Uterus (tissue), 4 donors: ENCODE data around the gene RANBP1. TPM values are rescaled to one million over a fixed set of nuclear protein-coding genes. Genes with fewer than 3 reads are reported as not detected.

Experiments
- DNase-seq, 2 donors: peaks; one replicate each; pipeline ENCODE4 v3.0.0-alpha.2; 2019 to 2020
- H3K27ac ChIP-seq, 2 donors: fragments of 200-600 bp; sonication (generic); 1 replicate in 1 of 2; 2 replicates in 1 of 2; pipeline ENCODE4 v1.5.1; 2016 to 2018
- H3K27me3 ChIP-seq, 2 donors: fragments of 200-600 bp; sonication (generic); one replicate each; pipeline ENCODE4 v1.5.1; 2018 to 2019; ENCODE audit warnings: control low read depth in 1 of 2
- H3K36me3 ChIP-seq, 2 donors: fragments of 200-600 bp; sonication (generic); one replicate each; pipeline ENCODE4 v1.5.1; 2019; ENCODE audit warnings: control low read depth in 1 of 2
- H3K4me1 ChIP-seq, 2 donors: fragments of 200-600 bp; sonication (generic); one replicate each; pipeline ENCODE4 v1.5.1; 2018 to 2019; ENCODE audit warnings: control low read depth in 1 of 2
- H3K4me3 ChIP-seq, 2 donors: fragments of 200-600 bp; sonication (generic); 1 replicate in 1 of 2; 2 replicates in 1 of 2; pipeline ENCODE4 v1.5.1; 2018 to 2019; ENCODE audit warnings: mild to moderate bottlenecking in 1 of 2
- H3K9me3 ChIP-seq, 2 donors: fragments of 200-600 bp; sonication (generic); one replicate each; pipeline ENCODE4 v1.5.1; 2019; ENCODE audit warnings: control low read depth in 1 of 2
- CTCF ChIP-seq, 4 experiments: fragments of 200-600 bp in 2 of 4; fragments of 450-650 bp in 2 of 4; sonication (generic) in 2 of 4; IDR thresholded peaks; one replicate each; pipeline ENCODE4 v1.5.1; 2016 to 2019; ENCODE audit warnings: antibody characterized with exemption in 4 of 4, mild to moderate bottlenecking in 2 of 4, moderate library complexity in 1 of 4
- POLR2A ChIP-seq, 2 donors: fragments of 450-650 bp; IDR thresholded peaks; one replicate each; pipeline ENCODE4 v1.6.1; 2016; ENCODE audit warnings: antibody characterized with exemption in 2 of 2, mild to moderate bottlenecking in 1 of 2, moderate library complexity in 1 of 2
- intact Hi-C: fragments of 100-400 bp; cut with DNase I; formaldehyde crosslinking; loops from one replicate; pipeline ENCODE4 v1.15.1; 2023; ENCODE audit warnings: low total_unique reads
- total RNA-seq, 4 donors: library from RNA; depleted of rRNA in 3 of 4; stranded (reverse); fragments of >200 nt in 3 of 4; gene quantifications; one replicate each; pipeline versions ENCODE4 v1.1.0 to v1.2.4, GENCODE V29; 2014 to 2023
- donor health status: DM: yes; HTN: yes; CAD: no.

RANBP1 gene
- total RNA-seq, 4 donors from 2014 or later = 57.6 to 233 (median 135) TPM

DNA sequence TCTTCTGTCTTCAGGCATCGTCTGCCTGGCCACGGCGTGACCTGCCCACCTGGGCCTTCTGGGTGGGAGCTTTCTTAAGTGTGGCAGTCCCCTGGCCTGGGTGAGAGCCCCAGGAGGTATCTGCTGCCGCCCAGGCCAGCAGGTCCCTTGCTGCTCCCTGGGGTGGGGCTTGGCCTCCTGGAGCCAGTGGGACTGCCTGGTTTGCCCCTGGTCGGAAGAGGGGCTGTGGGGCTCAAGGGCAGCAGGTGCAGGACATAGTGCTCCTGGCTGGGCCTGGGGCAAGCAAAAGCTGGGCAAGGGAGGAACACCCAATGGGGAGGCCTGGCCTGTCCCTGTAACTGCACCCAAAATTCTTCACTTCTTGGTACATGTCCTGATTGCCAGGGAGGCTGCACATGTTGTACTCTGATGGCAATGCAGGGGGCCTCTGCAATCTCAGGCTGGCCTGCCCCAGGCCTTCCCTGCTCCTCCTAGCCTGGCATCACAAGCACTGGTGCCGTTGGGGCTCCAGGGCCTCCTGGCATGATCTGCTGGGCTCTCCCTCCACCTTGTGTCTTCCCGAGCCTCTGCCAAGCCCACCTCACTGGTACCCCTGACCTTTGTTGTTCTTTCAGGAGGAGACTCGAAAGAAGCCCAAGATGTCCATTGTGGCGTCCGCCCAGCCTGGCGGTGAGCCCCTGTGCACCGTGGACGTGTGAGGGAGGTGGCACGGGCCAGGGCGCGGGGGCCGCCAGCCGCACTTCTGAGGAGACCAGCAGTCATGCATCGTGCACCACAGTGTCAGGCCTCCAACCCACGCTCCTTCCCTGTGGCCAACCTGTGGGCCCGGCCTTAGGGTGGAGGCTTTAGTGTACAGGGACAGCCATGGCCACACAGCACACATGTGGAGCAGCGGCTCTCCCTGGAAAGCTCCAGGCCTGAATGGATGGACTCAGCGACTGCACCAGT, 6.2 kb upstream of the RANBP1 start:
- intact Hi-C loops = loop anchor here (10.0 kb wide), 1 partner anchor 135 kb away; no protein-coding TSS in a partner anchor
- H3K4me1 ChIP-seq = no peaks in the 10 kb centered on the region
- no peaks in the 10 kb centered on the region for H3K36me3 ChIP-seq
- no peak for TF ChIP-seq POLR2A (IDR thresholded peaks at IDR 0.05)
- TF ChIP-seq CTCF (IDR thresholded peaks at IDR 0.05) = no peak
- H3K27ac ChIP-seq = no peak overlapping the region
- no peak for DNase-seq
- no peaks in the 10 kb centered on the region for H3K9me3 ChIP-seq
- H3K27me3 ChIP-seq = no peaks in the 10 kb centered on the region
- no peak overlapping the region for H3K4me3 ChIP-seq

- TF ChIP-seq CTCF (IDR thresholded peaks at IDR 0.05) = no peak
- no peak for TF ChIP-seq POLR2A (IDR thresholded peaks at IDR 0.05)
- no peak for DNase-seq
- Histone ChIP-seq H3K9me3 (no peaks in the 10 kb centered on the region), H3K27me3 (no peaks in the 10 kb centered on the region), H3K36me3 (no peaks in the 10 kb centered on the region), H3K4me1 (no peaks in the 10 kb centered on the region), H3K27ac (no peak overlapping the region), H3K4me3 (no peak overlapping the region)
- intact Hi-C loops = loop anchor here (10.0 kb wide), 1 partner anchor 136 kb away; no protein-coding TSS in a partner anchor
Measured at GRCh38 chr22:20110359-20110985, 5.4 kb upstream of the RANBP1 start.

GRCh38 chr22:20111045-20111688, 4.7 kb upstream of the RANBP1 start:
- H3K27me3 ChIP-seq = no peaks in the 10 kb centered on the region
- intact Hi-C loops = loop anchor here (10.0 kb wide), 1 partner anchor 136 kb away; no protein-coding TSS in a partner anchor
- no peak for DNase-seq
- H3K4me1 ChIP-seq = peaks cover 1 to 4% of the 10 kb centered on the region in 2 donors
- no peak overlapping the region for H3K27ac ChIP-seq
- no peak overlapping the region for H3K4me3 ChIP-seq
- TF ChIP-seq CTCF (IDR thresholded peaks at IDR 0.05) = no peak
- TF ChIP-seq POLR2A (IDR thresholded peaks at IDR 0.05) = no peak
- H3K9me3 ChIP-seq = no peaks in the 10 kb centered on the region
- H3K36me3 ChIP-seq = no peaks in the 10 kb centered on the region

- TF ChIP-seq POLR2A (IDR thresholded peaks at IDR 0.05) (no peak), CTCF (IDR thresholded peaks at IDR 0.05) (no peak)
- Histone ChIP-seq H3K36me3 (no peaks in the 10 kb centered on the region), H3K27me3 (no peaks in the 10 kb centered on the region), H3K27ac (no peak overlapping the region), H3K4me1 (peaks cover 4 to 7% of the 10 kb centered on the region in 2 donors), H3K9me3 (no peaks in the 10 kb centered on the region), H3K4me3 (no peak overlapping the region)
- no peak for DNase-seq
- intact Hi-C loops = loop anchor here (10.0 kb wide), 1 partner anchor 137 kb away; no protein-coding TSS in a partner anchor
Measured at GRCh38 chr22:20111689-20112622, 3.9 kb upstream of the RANBP1 start.
